Inflammatory macrophage (primary cell): ENCODE measurements around the gene MRGPRF.
A peak's percentile ranks its signal among the peaks of the same experiment; 100 is the strongest.

Experiments
- DNase-seq, 2 donors: peaks; one replicate each; pipeline ENCODE4 v3.0.0-alpha.2; 2020 to 2022

MRGPRF gene

DNA sequence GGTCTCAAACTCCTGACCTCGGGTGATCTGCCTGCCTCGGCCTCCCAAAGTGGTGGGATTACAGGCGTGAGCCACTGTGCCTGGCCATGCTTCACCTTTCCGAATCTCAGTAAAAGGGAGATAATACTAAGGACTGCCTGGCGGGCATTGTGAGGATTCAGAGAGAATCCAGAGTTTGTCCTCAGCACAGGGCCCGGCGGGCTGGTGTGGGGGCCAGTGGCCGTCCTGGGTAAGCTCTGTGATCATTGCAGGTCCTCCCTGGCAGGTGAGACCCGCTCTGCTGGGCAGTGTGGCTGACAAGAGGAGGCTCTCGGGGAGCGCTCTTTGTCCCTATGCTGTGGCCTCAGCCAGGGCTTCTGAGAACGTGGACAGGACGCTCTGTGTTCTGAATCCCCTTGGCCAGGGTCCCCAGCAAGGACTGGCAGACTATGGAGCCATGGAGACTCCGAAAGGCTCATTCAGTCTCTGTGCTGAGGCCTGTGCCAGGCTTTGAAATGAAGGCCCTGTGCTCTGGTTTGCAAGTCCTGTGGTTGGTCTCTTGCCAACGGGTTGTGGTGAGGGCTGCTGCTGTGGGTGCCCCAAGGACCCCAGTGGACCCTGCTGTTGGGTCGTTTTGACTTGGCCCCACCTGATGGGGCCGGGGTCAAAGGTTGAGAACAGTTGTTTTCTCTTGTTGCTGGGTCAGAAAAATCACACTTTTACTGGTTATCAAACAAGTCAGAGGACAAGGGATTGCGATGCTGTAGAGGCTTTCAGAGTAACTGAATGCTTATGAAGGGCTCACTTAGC is 37.7 kb upstream of the MRGPRF start:
- no peak for DNase-seq

DNA sequence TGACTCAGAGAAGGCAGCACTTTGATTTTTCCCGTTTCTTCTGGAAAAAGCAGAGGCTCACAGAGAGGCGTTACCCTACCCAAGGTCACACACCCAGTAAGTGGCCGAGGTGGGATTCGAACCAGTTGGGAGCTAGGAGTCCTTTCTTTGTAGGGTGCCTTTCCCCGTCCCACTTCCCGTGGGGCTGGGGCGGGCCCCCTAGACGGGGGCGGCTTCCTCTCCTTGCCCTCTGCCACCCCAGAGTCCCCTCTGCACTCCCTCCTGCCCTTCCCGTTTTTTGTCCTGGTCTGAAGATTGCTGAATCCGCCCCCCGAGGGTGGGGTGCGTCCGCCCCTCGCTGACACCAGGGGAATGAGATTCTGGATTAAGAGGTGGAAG is 36.4 kb upstream of the MRGPRF start:
- DNase-seq, result peak; percentile 78 to 82

DNA sequence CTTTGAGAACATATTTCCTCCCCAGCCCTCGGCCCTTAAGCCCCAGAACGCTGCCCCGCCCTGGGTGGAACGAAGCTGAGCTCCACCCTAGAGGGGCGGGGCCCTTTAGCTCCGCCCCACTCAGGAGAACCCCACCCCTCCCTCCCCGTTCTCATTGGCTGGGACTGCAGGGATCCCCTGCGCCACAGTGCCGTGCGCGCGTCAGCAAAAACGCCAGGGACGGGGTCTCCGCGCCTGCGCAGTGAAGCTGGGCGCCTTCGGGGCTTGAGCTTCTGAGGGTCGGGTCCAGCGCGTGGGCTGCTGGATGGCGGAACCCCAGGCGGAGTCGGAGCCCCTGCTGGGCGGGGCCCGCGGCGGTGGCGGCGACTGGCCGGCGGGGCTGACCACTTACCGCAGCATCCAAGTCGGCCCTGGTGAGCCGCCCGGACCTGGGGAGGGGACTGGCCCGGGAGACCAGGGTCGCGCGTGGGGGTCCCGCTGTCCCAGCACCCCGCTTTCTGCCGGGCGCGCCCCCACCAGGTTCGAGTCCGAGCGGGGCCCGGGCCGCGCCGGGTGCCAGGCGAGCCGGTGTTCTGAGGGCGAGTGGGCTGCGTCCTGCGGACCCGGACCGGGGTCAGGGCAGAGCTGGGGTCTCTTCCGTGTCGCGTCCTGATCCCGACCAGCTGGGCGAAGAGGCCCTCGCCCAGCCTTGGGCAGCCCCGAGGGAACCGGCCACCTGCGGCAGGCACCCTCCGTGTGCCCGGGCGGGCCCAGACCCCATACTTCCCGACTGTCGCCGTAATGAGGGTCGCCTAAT is 35.8 kb upstream of the MRGPRF start, which contains the start of gene TPCN2:
Gene TPCN2, plus strand, starts transcription at position 239 of the 796 bp plus-strand sequence. Its CDS starts 66 bp downstream, at position 305.
- peak; percentile 97 for DNase-seq

DNA sequence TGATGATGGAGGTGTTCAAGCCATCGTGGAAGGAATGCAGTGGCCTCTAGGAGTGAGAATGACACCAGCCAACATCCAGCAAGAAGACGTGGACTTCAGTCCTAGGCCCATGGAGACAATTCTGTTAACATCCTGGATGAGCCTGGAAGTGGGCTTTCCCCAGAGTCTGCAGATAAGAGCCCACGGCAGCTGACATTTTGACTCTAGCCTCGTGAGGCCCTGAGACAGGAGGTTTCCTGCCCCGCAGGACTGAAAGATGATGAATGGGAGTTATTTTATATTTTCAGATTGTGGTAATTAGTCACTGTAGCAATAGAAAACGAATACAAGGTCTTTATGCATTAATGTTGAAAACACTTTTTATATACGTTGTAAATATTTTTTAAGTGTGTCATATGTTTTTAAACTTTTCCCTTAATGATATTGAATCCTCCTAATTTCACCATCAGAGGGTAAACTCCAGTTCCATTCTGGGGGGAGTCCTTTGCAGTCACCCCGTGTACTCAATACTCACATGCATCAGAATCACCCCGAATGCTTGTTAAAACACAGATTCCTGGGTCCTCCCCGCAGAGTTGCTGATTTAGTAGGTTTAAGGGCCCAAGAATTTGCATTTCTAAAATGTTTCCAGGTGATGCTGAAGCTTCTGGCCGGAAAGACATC is 35.1 kb upstream of the MRGPRF start:
- DNase-seq, result no peak

DNA sequence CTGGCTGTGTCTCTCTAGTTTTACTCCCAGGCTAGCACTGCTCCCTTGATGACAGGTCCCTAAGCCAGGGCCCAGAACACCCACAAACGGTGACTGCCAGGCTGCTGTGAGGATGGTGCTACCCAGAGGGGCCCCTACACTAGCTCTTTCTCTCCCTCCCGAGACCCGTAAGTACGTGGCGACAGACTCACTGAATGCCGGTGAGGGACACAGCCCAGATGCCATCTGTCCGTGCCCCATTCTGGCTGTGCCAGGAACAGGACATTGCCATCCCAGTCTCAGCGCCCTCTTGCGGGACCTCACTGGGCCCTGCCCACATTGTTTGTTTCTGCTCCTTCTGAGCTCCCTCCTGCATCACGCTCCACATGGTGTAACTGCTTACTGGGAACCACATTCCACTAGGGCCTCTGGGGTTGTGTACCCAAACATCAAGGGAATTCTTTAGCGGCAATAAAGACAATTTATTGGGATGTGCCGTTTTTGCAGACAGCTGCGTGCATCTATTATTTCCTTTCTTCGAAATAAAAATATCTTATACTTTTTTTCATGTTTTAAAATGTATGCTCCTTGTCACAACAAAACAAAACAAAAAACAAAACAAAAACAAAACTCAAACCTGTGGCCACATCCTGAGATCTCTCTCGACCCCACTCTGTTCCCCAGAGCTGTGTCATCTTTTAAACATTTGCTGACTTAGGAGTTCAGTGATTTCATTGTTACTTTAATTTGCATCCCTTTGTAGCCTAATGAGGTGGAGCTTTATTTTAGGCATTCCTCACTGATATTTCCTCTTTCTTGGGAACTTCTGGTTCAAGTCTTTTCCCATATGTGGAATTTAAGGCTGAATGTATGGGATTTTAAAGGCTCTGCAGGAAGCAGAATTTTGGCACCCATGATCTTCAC is 31.3 kb upstream of the MRGPRF start:
- peak; percentile 70 to 77 for DNase-seq

DNA sequence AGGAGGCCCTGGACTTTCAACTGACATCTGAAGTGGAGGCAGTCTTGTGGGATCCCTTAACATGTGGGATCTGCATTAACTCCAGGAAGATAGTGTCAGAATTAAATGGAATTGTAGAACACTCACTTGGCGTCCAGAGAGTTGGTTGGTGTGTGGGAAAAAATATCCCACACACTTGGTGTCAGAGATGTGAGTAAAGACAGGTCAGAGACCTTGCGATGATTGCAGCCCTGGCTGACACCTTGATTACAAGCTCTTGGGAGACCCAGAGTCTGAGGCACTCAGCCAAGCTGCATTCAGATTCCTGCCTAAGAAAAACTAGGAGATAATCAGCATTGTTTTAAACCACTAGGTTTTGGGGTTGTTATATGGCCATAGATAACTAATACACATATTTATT is 28.5 kb upstream of the MRGPRF start:
- DNase-seq, result no peak

DNA sequence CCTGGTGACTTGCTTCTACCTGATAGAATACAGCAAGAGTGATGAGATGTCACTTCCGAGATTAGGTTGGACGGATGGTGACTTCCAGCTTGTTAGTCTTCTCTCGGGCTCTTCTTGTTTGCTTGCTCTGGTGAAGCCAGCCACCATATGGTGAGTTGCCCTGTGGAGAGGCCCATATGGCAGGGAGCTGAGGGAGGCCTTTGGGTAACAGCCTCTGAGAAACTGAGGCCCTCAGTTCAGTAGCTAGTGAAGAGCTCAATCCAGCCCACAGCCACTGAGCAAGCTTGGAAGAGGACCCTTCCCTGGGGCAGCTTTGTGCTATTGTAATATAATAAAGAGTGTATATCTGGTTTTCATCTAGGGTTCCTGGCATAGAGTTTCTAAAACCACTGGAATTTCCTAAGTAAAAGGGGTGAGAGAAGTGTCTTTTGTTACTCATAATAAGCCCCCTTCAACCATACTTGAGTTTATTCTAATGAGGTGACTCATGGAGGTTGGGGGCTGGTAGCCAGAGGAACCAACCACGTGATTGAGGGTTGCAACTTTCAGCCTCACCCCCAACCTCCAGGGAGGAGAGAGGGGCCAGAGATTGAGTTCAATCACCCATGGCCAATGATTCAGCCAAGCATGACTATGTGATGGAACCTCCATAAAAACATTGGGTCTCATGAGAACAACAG is 27.7 kb upstream of the MRGPRF start:
- peak; percentile 54 to 76 for DNase-seq

DNA sequence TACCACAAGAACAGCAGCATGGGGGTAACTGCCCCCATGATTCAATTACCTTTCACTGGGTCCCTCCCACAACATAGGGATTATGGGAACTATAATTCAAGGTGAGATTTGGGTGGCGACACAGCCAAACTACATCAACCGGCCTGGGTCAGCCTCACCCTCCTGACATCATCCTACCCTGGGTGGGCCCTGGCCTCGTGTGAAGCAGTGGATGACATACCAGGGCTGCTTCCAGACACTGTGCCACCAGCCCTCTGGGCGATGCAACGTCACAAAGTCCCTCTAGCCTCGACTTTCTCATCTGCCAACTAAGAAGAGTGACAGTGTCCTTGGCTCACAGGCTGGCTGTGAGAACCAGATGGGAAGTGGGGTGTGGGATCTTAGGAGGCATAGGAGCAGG is 27.0 kb upstream of the MRGPRF start:
- no peak for DNase-seq

DNA sequence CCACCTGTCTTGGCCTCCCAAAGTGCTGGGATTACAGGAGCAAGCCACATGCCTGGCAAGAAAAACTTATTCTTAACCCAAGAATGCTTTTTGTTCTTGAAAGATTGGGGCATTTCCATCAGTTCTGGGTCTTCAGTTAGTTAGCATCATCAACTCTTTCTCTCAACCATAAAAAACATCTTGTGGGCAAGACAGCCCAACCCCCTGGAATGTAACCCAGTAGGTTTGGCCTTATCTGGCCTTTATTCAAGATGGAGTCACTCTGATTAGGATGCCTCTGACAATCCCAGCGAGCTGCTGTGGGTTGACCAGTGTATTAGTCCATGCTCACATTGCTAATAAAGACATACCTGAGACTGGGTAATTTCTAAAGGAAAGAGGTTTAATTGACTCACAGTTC is 26.5 kb upstream of the MRGPRF start:
- DNase-seq, result no peak

DNA sequence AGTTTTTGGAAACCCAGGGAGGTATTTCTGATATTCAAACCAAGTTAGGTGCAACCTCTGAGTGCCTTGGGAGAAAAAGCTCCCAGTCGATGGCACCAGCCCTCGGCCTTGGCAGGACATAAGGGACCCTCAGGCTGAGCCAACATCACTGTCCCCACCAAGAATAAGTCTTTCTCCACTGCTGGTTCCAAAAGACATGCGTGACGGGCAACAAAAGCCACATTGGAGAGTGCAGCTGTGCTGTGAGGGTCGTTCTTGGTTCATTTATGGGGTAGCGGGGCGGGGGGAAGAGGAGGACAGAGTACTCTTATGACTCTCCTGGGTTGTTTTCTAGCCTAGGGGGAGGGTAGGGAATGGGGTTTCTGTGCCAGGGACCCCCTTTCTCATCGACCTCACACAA is 24.5 kb upstream of the MRGPRF start:
- no peak for DNase-seq

DNA sequence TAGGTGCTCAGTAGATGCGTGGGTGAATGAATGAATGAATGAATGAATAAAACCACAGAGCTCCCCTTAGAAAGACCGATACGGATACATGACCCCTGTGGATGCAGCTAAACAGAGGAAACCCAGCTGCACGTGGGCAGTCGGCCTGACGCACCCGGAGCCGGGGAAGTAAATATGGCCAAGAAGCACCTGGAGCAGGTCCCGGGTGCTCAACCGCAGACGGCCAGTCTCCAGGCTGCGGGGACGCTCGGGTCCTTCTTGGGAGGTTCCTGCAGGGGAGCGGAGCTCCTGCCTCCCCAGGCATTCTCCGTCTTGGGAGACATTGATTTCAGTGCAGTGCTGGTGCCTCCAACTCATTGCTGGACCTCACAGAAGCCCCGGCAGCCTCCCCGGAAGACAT is 24.0 kb upstream of the MRGPRF start:
- DNase-seq, result no peak

DNA sequence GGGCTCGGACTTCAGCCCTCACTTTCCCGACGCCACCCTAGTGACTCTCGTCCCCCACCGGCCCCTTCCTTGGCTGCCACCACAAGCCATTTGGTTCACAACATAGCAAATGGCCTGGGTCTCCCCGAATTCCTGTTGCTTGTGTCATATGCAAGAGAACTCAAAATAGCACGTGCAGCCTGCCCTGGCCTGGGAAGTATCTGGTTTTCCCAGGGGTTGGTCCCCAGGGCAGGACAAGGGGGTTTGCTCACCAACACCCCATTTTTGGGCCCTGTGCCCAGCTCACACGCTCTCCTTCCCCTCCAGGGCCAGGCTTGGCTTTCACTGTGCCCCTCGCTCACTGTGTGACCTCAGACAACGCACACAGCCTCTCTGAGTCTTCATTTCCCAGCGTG is 22.9 kb upstream of the MRGPRF start:
- no peak for DNase-seq

DNA sequence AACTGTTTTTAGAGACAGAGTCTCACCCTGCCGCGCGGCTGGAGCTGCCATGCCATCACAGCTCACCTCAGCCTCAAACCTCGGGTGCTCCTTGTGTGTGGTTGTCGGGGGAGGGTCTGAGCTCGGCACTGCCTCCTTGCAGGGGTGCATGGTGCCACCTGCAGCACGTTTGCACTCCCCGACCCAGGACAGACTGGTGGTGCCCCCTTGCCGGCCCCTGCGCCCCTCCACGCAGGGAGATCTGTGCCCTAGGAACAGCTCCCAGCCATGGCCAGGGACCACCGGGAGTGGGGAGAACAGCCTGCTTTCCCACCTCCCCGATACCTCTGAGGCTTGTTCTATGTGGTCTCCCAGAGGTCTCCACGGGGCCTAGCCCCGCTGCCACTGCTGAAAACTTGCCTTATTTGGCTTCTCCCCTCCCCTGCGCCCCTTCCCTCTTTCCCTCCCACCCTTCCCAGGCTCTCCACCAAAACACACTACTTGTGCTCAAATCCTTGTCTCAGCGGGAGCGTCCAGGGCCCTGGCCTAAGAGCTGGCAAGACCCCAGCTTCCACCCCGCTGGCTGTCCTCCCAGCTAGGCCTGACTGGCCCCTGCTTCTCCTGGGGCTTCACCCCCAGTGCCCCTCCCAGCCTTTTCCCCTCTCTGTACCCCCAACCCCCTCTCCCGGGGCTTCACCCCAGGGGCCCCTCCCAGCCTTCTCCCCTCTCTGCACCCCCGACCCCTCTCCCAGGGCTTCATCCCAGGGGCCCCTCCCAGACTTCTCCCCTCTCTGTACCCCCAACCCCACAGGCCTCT is 22.3 kb upstream of the MRGPRF start:
- DNase-seq, result no peak

DNA sequence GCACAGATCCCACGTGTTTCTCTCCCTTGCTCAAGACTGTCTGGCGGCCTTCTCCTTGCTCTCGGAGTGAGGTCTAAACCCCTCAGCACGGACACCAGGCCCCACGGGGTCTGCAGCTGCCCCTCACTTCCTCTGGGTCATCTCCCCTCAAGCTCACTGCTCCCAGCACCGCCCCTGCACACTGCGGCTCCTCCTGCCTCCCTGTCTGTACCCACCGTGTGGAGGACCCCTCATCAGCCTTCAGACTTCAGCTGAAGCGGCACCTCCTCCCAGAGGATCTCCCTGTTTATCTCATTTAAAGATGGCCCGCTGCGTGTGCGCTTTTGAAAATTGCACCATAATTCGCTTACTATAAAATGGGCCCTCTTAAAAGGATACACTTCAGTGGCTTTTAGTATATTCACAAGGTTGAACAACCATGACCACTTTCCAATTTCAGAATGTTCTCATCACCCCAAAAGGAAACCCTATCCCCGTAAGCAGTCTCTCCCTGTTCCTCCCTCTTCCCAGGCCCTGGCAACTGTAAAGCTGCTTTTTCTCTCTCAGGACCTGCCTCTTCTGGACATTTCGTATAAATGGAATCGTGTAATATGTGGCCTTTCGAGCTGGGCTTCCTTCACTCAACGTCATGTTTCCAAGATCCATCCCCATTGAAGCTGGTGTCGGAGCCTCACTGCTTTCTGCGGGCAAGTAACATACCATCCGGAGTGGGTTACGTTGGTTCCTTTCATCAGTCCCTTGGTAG is 21.2 kb upstream of the MRGPRF start:
- no peak for DNase-seq

DNA sequence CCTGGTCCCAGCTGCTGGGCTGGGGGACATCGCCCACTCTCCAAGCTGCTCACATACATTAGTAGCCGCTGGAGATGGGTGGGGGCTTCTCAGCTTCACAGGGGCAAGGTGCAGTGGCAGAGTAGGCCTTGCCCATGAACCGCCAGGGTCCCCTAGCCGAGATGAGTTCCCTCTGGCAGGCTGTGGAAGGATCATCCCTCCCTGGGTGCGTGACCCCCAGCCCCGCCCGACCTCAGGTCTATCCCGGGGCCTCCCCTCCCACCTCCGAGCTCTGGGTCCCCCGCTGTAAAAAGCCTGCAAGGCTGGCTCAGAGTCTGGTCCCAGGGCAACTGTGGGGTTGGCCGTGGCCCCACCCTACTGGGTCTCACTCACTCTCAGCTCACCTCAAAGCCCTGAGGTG is 20.4 kb upstream of the MRGPRF start:
- no peak for DNase-seq

DNA sequence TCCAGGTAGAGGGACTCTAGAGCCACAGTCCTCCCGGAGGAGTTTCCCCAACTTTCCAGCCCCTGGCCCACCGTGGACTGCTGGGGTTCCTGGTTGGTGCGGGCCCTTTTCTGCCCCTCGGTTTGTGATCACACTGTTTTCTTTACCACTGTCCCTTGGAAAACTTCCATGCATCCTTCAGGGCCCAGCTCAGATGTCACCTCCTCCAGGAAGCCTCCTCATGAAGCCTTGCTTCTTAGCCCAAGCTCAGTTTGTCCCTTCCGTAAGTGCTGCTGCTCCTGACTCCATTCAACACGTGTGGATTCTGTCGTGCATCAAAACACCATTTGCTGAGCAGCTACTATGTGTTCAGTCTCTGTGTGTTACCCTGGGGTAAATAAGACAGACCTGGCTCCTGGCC is 19.8 kb upstream of the MRGPRF start:
- DNase-seq, result no peak

DNA sequence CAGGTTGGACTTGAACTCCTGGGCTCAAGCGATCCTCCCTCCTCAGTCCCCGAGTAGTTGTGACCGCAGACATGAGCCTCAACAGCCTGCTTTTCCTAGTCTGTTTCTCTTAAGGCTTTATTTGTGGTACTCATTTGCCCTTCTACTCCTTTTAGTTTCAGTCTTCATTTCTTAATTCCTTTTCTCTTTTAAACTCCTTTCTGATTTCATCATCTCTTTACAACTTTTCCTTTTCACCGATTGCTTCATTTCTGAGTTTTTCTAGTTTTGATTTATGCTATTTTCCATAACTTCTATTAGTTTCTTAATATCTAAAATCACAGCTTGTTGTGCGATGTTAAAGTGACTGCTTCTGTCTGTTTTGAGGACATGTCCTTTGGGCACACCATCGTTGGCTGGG is 17.3 kb upstream of the MRGPRF start:
- DNase-seq, result peak in 1 of 2 donors; percentile 42

DNA sequence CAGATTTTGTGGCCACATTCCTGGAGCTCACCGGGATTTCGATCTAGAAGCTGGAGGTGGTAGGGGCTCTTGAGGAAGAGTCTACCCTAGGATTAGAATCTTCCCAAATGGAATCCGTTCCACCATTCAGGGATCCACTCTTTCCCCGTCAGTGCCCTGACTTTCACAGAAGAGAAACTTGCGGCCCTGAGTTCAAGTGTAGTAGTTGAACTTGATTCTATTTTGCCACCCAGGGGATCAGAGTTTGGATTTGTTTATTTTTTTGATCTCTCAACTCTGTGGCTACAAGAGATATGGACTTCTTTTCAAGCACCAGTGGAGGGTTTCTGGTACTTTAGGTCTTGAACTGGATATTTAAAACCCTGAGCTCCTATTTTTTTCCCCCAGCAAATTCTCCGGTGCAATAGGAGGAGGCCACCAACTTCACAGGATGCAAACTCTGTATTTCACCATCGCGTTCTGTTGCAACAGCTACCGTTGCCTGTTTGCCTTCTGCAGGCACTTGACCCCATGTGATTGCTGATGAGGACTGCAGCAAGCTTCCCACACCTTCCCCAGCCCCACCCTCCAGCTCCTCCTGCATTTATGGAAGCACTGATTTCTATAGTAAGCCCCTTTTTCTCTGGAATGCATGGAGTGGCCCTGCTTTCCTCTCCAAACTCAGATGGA is 14.8 kb upstream of the MRGPRF start:
- DNase-seq, result peak; percentile 95 to 96

DNA sequence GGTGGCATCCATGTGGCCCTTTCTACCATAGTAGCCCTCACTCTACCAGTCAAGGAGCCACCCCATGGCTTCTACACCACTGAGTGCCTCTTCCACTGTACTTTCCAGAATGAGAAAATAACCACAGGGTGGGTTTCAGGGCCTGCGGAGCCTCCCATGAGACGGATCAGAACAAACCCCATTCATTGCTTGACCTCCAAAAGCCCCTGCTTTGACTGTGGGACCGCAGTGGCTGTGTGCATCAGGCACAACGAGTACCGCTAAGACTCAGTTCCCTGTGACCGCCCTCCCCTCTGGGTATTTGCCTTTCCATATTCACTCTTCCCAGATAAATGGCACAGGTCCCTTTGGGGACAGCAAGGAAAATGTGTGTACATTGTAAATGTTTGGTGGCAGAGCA is 11.5 kb upstream of the MRGPRF start:
- DNase-seq, result no peak

DNA sequence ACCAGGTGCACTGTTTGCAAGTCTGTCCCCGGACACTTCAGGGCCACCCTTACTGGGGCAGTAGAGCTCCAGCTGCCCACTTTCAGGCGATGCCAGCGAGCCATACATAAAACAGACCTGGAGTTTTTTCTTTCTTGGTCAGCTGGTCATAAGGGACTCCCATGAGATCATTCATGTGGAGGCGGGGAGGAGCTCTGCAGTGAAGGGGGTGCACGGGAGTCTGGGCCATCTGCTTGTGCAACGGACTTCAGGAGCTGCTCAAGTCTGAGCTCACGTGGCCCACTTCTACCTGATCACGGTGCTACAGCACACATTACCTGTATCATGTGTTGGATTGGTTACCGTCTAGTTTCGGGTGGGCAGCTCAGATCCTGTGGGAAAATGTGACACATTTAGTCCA is 9.2 kb upstream of the MRGPRF start:
- peak in 1 of 2 donors; percentile 22 for DNase-seq
